ENCODE measurements around the gene LAMA2.
A peak's percentile ranks its signal among the peaks of the same experiment; 100 is the strongest.

Gene LAMA2

DNA sequence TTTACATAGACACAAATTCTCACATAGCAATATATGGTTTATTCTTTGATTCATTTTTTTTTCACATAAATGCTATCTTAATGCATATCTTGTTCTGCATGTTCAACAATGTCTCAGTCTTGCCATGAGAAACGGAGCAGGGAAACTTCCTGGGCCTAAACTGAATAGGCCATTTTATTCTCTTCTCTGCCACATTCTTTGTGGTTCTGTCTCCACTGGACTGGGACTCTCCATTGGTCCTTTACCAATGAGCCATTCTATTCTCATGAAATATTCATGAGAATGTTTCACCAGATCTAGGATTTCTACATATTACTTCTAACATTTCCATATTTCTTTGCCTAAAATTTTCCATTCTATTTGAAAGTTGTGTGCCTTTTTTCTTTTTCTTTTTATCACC lies 42.8 kb downstream of the LAMA2 start:
- TF ChIP-seq, protein P1, sequence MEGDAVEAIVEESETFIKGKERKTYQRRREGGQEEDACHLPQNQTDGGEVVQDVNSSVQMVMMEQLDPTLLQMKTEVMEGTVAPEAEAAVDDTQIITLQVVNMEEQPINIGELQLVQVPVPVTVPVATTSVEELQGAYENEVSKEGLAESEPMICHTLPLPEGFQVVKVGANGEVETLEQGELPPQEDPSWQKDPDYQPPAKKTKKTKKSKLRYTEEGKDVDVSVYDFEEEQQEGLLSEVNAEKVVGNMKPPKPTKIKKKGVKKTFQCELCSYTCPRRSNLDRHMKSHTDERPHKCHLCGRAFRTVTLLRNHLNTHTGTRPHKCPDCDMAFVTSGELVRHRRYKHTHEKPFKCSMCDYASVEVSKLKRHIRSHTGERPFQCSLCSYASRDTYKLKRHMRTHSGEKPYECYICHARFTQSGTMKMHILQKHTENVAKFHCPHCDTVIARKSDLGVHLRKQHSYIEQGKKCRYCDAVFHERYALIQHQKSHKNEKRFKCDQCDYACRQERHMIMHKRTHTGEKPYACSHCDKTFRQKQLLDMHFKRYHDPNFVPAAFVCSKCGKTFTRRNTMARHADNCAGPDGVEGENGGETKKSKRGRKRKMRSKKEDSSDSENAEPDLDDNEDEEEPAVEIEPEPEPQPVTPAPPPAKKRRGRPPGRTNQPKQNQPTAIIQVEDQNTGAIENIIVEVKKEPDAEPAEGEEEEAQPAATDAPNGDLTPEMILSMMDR (IDR thresholded peaks at IDR 0.05; ENCODE audit: low read depth, low read length, missing control alignments): no peak
- H3K4me3 ChIP-seq (replicated peaks; ENCODE audit: low read depth, low read length): no peak overlapping the region
- DNase-seq (ENCODE audit: extremely low read depth, low read depth): no peak

DNA sequence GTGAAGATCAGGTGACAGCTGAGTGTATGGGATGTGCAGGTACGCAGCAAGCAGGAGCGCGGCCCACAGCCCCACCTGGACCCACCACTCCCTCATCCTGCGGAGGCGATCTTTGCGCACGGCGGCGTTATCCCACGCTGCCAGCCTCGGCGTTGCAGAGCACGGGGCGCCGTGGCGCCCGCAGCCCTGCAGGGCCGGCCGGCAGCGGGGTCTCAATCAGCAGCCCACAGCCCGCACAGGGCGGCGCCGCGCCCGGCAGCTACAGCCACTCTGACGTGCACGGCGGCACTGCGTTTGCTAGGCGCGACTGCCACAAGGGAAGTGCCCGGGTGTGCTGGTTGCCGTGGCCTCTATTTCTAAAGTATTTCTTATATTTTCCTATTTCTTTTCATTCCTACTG lies 46.9 kb downstream of the LAMA2 start:
- TF ChIP-seq, protein P1 (IDR thresholded peaks at IDR 0.05; ENCODE audit: low read depth, low read length, missing control alignments): no peak
- no peak for DNase-seq (ENCODE audit: extremely low read depth, low read depth)
- H3K4me3 ChIP-seq (replicated peaks; ENCODE audit: low read depth, low read length): no peak overlapping the region

DNA sequence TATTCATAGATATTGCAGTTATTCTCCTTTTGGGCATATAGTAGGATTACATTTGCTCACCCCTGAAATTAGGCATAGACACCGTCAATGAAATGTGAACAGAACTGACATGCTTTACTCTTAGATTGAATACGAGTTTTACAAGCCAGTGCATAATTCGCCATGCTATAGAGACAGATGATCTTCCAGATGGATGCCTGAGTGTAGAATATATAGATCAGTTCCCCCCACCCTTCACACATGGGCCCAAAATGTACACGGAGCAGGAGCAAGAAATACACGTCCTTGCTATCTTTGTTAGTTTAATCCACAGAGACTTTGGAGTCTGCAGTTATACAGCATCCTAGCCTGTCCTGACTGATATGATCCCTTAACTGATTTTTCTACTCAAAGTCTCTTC lies 47.4 kb downstream of the LAMA2 start:
- no peak overlapping the region for H3K4me3 ChIP-seq (replicated peaks; ENCODE audit: low read depth, low read length)
- TF ChIP-seq, protein P1 (IDR thresholded peaks at IDR 0.05; ENCODE audit: low read depth, low read length, missing control alignments): no peak
- no peak for DNase-seq (ENCODE audit: extremely low read depth, low read depth)

DNA sequence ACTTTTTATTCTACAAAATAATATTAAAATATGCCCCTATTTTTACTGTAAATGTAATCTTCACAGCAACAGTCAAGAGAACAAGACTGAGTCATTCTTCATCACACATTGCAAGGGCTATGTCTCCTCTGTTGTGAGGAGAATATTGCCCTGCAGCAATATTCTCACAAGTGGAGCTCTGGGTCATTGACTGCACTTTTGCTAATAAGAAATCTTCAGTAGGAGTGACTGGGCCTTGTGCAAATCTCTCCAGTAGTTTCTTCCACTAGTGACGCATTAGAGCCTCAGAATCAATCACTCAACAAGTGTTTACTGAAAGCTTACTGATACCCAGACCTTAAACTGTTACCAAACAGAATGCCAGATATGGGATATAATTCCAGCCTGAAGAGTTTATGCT lies 49.1 kb downstream of the LAMA2 start:
- DNase-seq (ENCODE audit: extremely low read depth, low read depth): peak; percentile 3
- no peak overlapping the region for H3K4me3 ChIP-seq (replicated peaks; ENCODE audit: low read depth, low read length)
- TF ChIP-seq, protein P1 (IDR thresholded peaks at IDR 0.05; ENCODE audit: low read depth, low read length, missing control alignments): no peak

DNA sequence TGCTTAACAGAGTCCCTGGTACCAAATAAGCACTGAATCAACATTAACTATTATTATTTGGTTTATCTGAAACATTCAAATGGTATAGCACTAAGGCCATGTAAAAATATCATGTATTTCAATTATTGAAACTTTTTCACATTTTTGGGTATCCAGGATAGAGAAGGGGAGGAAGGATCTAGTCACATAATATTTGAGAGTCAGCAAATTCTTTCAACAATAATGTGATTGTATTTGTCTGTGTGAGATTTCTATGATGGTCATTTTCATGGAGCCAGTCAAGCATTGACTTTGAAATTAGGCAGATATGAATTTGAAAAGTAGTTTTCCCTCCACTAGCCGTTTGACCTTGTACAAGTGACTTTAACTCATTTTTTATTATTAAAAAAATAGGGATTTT lies 67.9 kb downstream of the LAMA2 start:
- no peak overlapping the region for H3K4me3 ChIP-seq (replicated peaks; ENCODE audit: low read depth, low read length)
- DNase-seq (ENCODE audit: extremely low read depth, low read depth): no peak

DNA sequence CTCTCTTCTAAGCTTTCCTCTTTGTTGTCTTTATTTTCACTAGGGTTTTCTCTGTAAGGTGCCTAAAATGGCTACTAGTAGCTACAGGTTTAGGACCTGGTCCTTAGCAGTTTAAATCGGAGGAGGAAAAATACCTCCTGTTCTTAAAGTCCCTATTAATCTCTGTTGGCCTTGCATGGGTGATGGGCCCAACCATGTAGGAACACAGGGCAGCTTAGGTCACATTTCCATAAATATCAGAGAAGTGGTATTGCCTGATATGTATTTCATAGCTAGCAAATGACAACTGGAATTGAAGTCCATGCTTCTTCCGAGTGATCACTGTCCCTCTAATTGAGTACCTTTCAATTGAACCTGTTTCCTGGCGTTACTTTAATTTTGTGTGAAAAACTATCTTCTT lies 70.0 kb downstream of the LAMA2 start:
- TF ChIP-seq, protein P1 (IDR thresholded peaks at IDR 0.05; ENCODE audit: low read depth, low read length, missing control alignments): no peak
- H3K4me3 ChIP-seq (replicated peaks; ENCODE audit: low read depth, low read length): no peak overlapping the region
- no peak for DNase-seq (ENCODE audit: extremely low read depth, low read depth)

More for the DNA sequence above, 67.9 kb downstream of the LAMA2 start:
- TF ChIP-seq, protein P1 (IDR thresholded peaks at IDR 0.05; ENCODE audit: low read depth, low read length, missing control alignments): no peak

DNA sequence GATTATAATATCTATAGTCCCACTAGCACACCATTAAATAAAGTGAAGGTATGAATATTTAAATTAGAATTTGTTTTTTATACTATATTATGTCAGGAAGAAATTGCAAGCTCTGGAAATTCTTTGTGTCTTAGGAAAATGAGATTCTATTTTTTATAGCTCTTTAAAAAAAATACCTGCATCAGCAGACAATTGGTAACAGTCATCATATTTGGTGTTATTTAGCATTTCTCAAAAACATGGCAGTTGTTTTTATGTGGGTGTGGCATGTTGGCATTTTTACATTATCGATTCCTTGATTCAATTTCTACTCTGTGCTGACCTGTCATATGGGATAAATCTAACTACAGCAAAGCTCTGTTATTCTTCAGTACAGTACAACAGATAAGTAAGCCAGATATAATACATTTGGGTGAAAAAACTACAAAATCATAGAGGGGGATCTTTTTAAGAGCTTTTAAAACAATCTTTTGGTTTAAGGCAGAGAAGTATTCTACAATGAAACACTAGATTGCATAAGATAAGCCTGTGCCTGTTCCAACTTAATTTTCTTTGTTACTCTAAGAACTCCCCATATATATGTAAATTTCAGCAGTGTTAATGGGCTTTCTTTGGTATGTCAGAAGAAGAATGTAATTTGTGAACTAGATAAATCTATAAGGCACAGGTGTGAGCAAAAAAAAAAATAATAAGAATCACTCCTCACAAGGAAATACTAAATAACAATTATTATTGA lies 71.5 kb downstream of the LAMA2 start:
- H3K4me3 ChIP-seq (replicated peaks; ENCODE audit: low read depth, low read length): no peak overlapping the region

More for the DNA sequence above, 71.5 kb downstream of the LAMA2 start:
- TF ChIP-seq, protein P1 (IDR thresholded peaks at IDR 0.05; ENCODE audit: low read depth, low read length, missing control alignments): no peak
- no peak for DNase-seq (ENCODE audit: extremely low read depth, low read depth)

All from HFF-Myc (cell line).